G401.6 (cell line): Measurements from ENCODE around the gene FBXL16.

Experiments
- FAIRE-seq: peaks from 2 replicates; lab custom pipeline; 2012; peaks lifted over from hg19 to GRCh38; lab: Jason Lieb, UNC

Gene FBXL16

GRCh38 chr16:689175-689897, 16.3 kb downstream of the FBXL16 start:
- FAIRE-seq = no peak

GRCh38 chr16:687499-687898, 18.1 kb downstream of the FBXL16 start:
- no peak for FAIRE-seq

DNA sequence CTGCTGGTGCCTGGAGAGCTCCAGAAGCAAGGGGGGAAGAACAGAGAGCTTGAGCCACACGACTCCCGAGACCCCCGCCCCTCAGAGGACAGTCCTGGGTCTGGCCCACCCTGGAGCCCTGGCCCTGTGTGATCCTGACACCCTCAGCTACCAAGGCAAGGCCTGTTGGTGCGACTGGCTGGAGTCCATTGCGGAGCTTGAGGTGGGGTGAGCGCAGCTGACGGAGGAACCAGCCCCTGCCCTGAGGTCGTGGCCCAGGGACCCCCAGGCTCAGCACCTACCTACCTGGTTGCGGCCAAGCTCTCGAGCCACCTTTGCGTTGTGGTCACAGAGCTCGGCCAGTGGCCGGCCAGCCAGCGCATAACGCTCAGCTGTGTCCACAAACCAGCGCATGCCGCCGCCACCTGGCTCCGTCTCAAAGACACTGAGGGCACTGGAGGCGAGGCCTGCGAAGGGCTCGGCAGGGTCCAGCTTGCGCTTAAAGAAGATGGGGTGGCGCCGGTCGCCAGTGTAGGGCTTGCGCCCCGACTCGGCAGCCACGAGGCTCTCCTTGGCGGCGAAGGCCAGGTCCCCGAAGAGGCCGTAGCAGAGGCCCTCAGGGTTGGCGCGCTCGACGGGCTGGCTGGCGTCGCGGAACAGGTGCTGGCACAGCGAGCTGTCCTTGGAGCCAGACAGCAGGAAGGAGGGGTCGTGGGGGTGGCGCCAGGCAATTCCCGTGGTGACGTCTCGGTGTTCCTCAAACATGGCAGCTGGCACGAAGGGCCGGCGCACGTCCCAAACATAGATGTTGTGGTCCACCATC, 18.9 kb downstream of the FBXL16 start:
- FAIRE-seq = no peak

- no peak for FAIRE-seq
Observed at GRCh38 chr16:685967-686366, 19.6 kb downstream of the FBXL16 start.

DNA sequence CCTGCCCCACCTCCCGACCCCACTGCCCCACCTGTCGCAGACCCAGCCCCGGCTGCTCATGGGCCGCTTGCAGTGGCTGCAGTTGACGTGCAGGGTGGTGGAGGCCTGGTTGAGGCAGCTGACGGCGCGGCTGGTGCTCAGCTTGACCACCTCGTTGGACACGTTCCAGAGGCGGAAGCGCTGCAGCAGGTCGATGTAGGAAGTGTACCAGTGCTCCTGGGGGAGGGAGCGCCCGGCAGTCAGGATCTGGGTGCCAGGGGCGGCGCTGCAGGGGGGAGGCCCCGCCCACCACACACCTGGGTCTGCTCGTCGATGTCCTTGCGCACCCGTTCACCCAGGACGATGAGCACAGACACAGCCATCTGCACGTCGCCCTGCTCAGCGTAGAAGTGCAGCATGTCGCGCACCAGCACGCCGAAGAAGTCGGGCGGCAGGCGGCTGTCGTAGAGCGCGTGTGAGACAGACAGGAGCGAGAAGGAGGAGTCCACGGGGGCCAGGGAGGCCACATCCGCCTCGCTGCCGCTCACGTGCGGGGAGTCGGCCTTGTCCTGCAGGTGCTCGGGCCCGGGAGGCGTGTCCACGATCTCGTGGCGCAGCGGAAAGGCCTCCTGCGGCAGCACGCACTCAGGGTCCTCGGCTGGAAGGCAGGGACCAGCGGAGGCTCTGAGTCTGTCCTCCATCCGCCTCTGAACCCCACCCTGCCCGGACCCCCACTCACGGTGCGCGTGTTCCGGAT, 20.5 kb downstream of the FBXL16 start:
- FAIRE-seq = no peak

DNA sequence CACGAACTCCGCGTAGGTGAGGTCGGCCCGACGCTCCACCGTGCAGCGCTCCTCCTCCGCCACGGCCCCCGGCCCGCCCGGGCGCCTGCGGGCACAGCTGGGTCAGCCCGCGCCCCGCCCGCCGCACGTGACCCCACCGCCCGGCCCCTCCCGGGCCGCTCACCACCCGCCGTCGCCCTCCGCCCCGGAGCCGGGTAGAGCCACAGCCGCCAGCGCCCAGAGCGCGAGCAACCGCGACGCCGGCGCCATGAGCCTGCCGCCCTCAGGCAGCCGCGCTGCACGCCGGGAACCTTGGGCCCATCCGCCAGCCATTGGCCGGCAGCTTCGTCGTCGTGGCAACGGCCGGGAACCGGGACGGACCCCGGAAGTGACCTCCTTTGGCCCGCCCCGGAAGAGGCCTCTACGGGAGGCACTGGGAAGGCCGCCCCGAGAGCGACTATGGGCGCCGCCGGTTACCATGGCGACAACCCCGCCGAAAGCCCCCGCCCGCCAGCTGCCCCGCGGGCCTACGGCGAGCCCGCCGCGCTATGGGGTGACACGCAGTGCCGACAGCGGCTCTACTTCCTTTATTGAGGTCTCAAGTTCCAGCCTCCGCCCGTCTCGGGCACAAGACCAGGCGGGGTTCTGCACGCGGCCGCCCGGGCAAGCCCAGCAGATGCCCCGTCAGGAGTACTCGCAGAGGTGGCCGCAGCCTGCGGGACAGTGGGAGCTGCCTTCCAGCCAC, 21.4 kb downstream of the FBXL16 start, which contains the start of gene JMJD8:
Gene JMJD8, minus strand, starts transcription at position 264 of the 724 bp plus-strand sequence. Its CDS starts 15 bp downstream, at position 249.
- FAIRE-seq = no peak

- FAIRE-seq = no peak
Observed at GRCh38 chr16:683396-684070, 22.1 kb downstream of the FBXL16 start.

GRCh38 chr16:682493-683395, 22.9 kb downstream of the FBXL16 start:
- no peak for FAIRE-seq

GRCh38 chr16:681746-682427, 23.7 kb downstream of the FBXL16 start:
- no peak for FAIRE-seq

DNA sequence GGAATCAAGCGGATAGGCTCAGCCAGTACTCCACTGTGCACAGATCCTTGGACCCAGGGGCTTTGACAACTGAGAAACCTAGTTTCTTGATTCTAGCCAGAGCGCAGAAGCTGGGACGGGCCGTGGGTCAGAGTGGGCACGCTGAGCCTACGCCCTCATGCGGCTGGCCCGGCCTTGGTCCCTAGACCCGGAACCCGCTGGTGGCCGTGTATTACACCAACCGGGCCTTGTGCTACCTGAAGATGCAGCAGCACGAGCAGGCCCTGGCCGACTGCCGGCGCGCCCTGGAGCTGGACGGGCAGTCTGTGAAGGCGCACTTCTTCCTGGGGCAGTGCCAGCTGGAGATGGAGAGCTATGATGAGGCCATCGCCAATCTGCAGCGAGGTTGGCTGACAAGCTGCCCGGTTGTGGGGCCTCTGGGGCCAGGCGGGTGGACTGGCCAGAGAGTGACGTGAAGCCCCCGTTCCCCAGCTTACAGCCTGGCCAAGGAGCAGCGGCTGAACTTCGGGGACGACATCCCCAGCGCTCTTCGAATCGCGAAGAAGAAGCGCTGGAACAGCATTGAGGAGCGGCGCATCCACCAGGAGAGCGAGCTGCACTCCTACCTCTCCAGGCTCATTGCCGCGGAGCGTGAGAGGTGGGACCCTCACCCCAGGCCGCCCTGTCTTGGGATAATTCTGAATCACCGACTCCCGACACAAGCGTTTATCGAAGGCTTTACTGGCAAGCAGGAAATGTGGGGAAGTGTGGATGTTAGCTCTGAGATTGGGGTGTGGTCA, 24.4 kb downstream of the FBXL16 start:
- FAIRE-seq = no peak

DNA sequence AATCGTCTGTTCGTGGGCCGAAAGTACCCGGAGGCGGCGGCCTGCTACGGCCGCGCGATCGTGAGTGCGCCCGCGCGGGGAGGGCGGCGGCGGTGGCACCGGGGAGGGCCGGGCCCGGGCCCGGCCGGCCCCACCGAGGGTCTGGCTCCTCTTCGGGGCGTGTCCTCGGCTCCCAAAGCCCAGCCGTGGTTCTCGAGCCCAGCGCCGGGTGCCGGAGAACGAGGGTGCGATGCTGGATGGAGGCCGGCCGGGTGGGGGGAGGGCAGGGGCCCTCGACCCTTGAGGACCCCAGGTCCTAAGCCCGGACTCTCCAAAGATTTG, 25.0 kb downstream of the FBXL16 start:
- FAIRE-seq = no peak

GRCh38 chr16:679814-680624, 25.6 kb downstream of the FBXL16 start, which contains the start of gene STUB1:
Gene STUB1, plus strand, starts transcription at chr16:680410. Its CDS starts 116 bp downstream, at chr16:680526.
- no peak for FAIRE-seq

DNA sequence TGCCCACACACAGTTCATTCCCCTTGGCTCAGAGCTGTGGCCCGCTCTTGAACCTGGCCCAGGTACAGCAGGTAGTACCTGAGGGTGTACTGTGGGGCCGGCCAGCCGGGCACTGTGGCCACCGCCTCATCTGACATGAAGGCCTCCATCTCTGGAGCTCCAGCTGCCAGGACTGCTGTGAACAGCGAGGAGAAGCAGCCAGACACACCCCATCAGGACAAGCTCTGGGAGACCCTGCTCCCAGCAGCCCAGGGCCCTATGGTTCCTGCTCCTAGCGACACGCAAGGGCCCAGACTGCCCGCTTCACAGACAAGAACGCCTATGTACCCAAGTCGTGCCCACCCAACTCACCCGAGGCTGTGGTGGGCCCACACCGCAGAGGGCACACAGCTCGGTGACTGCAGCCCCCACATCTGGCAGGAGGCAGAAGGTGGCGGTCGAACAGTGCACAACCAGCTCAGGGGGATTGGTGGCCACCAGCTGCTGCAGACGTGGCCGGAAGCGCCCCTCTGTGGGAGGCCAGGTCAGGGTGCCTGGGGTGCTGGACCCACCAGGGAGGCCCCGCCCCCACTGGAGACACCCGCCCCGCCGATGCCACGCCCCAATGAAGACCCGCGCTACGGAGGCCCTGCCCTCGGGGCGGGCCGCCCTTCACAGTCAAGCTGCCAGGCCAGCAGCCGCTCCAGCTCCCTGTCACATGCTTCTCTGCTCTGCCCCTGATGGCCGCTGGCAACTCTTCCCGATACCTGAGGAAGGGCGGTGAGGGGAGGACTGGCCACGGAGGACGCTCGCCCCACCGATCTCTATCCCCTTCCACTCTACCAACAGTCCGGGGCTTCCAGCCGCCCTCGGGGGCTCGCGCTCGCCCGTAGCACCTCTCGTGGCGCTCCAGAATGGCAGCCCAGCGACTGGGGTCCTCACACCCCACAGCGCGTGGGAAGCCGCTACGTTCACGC, 26.5 kb downstream of the FBXL16 start:
- no peak for FAIRE-seq

DNA sequence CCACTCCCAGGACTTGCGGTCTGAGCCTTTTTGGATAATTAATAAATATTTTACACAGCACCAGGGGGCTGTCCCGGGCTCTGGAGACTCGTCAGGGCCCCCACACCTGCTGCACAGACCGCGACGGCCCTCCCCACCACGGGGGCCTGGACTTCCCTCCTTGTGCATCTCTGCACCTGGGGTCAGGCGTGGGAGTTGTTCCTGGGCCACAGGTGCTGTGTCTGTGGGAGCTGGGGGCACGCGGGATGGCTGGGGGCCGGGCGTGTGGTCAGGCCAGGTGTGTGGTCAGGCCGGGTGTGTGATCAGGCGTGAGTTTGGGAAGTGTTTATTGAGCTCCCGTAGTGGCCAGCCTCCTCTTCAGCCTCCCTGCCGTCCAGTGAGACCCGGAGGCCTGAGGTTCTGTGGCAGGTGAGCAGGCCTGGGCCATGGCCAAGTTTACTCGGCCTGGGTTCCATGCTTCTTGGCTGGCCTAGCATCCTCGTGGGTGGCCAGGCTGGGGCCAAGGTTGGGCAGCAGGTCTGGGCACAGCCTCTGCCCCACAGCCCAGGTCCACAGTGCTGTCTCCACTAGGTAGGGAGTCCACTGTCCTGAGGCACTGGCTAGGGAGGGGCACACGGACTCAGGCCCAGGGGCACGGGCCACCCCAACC, 27.3 kb downstream of the FBXL16 start:
- no peak for FAIRE-seq

DNA sequence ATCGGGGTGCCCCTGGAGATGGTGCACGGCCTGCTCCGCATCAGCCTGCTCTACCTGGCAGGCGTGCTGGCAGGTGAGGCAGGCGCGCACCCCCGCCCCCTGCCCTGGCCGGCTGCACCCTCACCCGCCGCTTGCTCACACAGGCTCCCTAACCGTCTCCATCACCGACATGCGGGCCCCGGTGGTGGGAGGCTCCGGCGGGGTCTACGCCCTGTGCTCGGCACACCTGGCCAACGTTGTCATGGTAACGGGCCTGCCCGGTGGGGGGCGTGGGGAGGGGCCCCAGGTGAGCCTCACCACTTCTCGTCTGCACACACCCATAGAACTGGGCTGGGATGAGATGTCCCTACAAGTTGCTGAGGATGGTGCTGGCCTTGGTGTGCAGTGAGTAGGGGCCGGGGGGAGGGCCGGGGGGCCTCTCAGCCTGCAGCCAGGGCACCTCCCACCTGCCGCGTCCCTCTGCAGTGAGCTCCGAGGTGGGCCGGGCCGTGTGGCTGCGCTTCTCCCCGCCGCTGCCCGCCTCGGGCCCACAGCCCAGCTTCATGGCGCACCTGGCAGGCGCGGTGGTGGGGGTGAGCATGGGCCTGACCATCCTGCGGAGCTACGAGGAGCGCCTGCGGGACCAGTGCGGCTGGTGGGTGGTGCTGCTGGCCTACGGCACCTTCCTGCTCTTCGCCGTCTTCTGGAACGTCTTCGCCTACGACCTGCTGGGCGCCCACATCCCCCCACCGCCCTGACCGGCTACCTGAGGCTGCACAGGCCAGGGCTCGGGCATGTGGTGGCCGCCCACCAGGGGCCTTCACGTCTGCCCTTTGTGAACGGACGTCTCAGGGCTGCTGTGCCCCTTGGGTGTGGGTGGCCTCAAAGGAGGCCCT, 28.0 kb downstream of the FBXL16 start:
- FAIRE-seq = no peak

- no peak for FAIRE-seq
Observed at GRCh38 chr16:676913-677312, 28.7 kb downstream of the FBXL16 start.
